ENCODE results near the gene KCNQ1. TPM values are rescaled to one million over a fixed set of nuclear protein-coding genes. Genes with fewer than 3 reads are reported as not detected.

KCNQ1 gene
- total and polyA plus RNA-seq, 2 donors = 6.3 to 9.1 TPM

GRCh38 chr11:2653198-2653551, 208.4 kb downstream of the KCNQ1 start:
- Histone ChIP-seq H3K4me3 (ENCODE audit: low read depth, low read length) (no peak overlapping the region), H3K27ac (ENCODE audit: low read depth) (no peak overlapping the region), H3K36me3 (ENCODE audit: insufficient read depth) (no peaks in the 10 kb centered on the region), H3K4me1 (ENCODE audit: insufficient read depth) (no peaks in the 10 kb centered on the region)
- no peak for DNase-seq (ENCODE audit: extremely low spot score)
- WGBS = 80% methylated on average over 1 of the region's 1 CpG

DNA sequence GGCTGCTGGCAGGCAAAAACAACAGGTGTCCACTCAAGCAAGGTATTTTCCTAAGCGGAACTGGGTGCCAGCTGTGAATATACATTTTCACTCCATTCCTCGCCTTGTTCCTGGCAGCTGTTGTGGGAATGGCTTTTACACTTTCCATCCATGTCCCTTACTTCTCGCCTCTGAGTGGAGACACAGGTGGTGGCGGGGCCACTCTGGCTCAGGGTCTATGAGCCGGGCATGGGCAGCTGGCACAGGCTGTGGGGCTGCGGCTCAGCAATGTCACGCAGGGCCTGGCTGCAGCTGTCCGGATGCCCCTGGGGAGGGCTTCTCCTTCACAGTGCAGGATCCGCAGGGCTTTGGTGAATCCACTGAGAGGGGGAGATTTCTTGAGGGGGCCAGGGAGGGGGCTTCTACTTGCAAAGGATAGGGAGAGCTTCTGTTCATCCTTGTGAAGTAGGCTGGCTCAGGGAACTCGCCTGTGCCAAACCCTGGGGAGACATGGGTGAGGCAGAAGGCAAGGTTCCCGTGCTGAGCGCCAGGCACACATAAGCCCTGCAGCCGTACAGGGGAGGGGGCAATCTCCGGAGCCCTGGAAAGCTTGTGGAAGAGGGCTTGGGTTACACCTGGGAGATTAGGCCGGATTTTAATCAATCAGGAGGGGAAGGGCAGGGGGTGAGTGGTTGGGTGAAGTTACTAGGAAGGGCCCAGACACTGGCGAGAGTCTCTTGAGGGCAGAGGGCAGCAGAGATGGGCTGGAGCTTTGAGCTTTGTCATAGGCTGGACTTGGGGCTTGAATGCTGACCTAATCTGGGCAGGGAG, 209.3 kb downstream of the KCNQ1 start:
- Histone ChIP-seq H3K4me3 (ENCODE audit: low read depth, low read length) (no peak overlapping the region), H3K27ac (ENCODE audit: low read depth) (no peak overlapping the region), H3K36me3 (ENCODE audit: insufficient read depth) (no peaks in the 10 kb centered on the region), H3K4me1 (ENCODE audit: insufficient read depth) (no peaks in the 10 kb centered on the region)
- DNase-seq (ENCODE audit: extremely low spot score) = no peak
- 97% methylated on average over 16 of the region's 16 CpGs for WGBS

DNA sequence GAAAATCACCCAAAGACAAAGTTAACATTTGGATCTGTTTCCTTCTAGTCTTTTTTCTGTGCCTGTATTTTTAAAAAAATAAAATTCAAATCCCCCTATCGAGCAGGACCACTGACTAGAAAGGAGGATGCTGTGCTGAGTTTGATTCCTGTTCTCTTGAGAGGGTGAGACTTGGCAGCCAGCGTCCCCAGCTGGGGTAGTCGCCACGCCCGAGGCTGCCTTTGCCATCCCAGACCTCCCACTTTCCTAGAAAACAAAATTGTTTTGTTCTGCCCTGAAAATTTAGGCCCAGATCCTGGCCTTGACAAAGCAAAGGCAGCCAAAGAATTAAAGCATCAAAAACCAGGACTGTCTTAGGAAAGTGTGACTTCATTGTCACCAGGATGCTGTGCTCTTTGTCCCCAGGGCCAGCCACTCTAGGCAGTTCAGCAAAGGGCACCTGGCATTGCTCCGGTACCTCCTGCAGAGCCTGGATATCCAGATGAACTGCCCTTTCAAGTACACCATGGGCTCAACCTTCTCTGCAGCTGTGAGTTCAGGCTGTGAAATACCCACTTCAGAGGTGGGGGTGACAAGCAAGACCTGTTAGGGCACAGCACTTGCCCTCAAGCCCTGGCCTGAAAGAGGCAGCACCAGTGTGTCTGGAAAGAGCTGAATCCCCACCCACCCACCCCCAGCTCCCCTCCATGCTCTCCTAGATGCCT, 210.4 kb downstream of the KCNQ1 start:
- DNase-seq (ENCODE audit: extremely low spot score) = no peak
- no peaks in the 10 kb centered on the region for H3K36me3 ChIP-seq (ENCODE audit: insufficient read depth)
- H3K4me3 ChIP-seq (ENCODE audit: low read depth, low read length) = no peak overlapping the region
- no peak overlapping the region for H3K27ac ChIP-seq (ENCODE audit: low read depth)
- H3K4me1 ChIP-seq (ENCODE audit: insufficient read depth) = no peaks in the 10 kb centered on the region
- 95% methylated on average over 6 of the region's 6 CpGs for WGBS

GRCh38 chr11:2655834-2656622, 211.2 kb downstream of the KCNQ1 start:
- no peak for DNase-seq (ENCODE audit: extremely low spot score)
- 75% methylated on average over 6 of the region's 6 CpGs for WGBS
- no peak overlapping the region for H3K27ac ChIP-seq (ENCODE audit: low read depth)
- H3K4me3 ChIP-seq (ENCODE audit: low read depth, low read length) = no peak overlapping the region
- no peaks in the 10 kb centered on the region for H3K4me1 ChIP-seq (ENCODE audit: insufficient read depth)
- no peaks in the 10 kb centered on the region for H3K36me3 ChIP-seq (ENCODE audit: insufficient read depth)

- no peak for DNase-seq (ENCODE audit: extremely low spot score)
- Histone ChIP-seq H3K4me1 (ENCODE audit: insufficient read depth) (no peaks in the 10 kb centered on the region), H3K4me3 (ENCODE audit: low read depth, low read length) (no peak overlapping the region), H3K27ac (ENCODE audit: low read depth) (no peak overlapping the region), H3K36me3 (ENCODE audit: insufficient read depth) (no peaks in the 10 kb centered on the region)
- WGBS = 93% methylated on average over 1 of the region's 1 CpG
Observed at GRCh38 chr11:2656859-2657258, 212.1 kb downstream of the KCNQ1 start.

DNA sequence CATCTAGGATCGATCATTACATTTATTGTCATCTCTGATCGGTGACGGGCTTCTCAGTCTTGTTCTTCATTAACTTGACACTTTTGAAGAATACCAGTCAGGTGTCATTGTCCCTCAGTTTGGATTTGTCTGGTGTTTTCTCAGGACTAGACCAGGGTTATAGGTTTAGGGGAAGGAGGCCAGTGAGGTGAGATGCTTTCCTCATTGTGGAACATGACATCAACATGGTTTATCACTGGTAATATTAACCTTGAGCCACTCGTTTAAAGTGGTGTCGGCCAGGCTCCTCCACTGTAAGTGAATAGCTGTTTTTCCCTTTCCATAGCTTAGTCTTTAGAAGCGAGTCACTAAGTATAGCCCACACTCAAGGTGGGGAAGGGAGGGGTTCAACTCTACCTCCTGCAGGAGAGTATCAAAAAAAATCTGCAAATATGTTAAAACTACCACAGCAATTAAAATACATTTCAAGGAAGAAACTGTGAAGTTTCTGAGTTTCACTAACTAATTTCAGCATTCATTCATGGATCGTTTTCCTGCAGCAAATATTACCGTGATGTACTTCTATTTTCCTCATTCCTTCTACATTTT, 213.0 kb downstream of the KCNQ1 start:
- no peak for DNase-seq (ENCODE audit: extremely low spot score)
- Histone ChIP-seq H3K36me3 (ENCODE audit: insufficient read depth) (no peaks in the 10 kb centered on the region), H3K27ac (ENCODE audit: low read depth) (no peak overlapping the region), H3K4me3 (ENCODE audit: low read depth, low read length) (no peak overlapping the region), H3K4me1 (ENCODE audit: insufficient read depth) (no peaks in the 10 kb centered on the region)
- WGBS = 89% methylated on average over 8 of the region's 8 CpGs

- Histone ChIP-seq H3K4me3 (ENCODE audit: low read depth, low read length) (no peak overlapping the region), H3K4me1 (ENCODE audit: insufficient read depth) (no peaks in the 10 kb centered on the region), H3K27ac (ENCODE audit: low read depth) (no peak overlapping the region), H3K36me3 (ENCODE audit: insufficient read depth) (no peaks in the 10 kb centered on the region)
- no peak for DNase-seq (ENCODE audit: extremely low spot score)
- WGBS = 98% methylated on average over 2 of the region's 2 CpGs
Observed at GRCh38 chr11:2660357-2660939, 215.6 kb downstream of the KCNQ1 start.

- Histone ChIP-seq H3K4me3 (ENCODE audit: low read depth, low read length) (no peak overlapping the region), H3K4me1 (ENCODE audit: insufficient read depth) (no peaks in the 10 kb centered on the region), H3K36me3 (ENCODE audit: insufficient read depth) (no peaks in the 10 kb centered on the region), H3K27ac (ENCODE audit: low read depth) (no peak overlapping the region)
- DNase-seq (ENCODE audit: extremely low spot score) = no peak
- 98% methylated on average over 4 of the region's 4 CpGs for WGBS
Observed at GRCh38 chr11:2661173-2662023, 216.6 kb downstream of the KCNQ1 start.

GRCh38 chr11:2662024-2662312, 217.2 kb downstream of the KCNQ1 start:
- Histone ChIP-seq H3K27ac (ENCODE audit: low read depth) (no peak overlapping the region), H3K4me1 (ENCODE audit: insufficient read depth) (no peaks in the 10 kb centered on the region), H3K36me3 (ENCODE audit: insufficient read depth) (no peaks in the 10 kb centered on the region), H3K4me3 (ENCODE audit: low read depth, low read length) (no peak overlapping the region)
- DNase-seq (ENCODE audit: extremely low spot score) = no peak
- WGBS = over 99% methylated on average over 5 of the region's 5 CpGs

- 94% methylated on average over 19 of the region's 19 CpGs for WGBS
- no peak for DNase-seq (ENCODE audit: extremely low spot score)
- Histone ChIP-seq H3K4me1 (ENCODE audit: insufficient read depth) (no peaks in the 10 kb centered on the region), H3K4me3 (ENCODE audit: low read depth, low read length) (no peak overlapping the region), H3K36me3 (ENCODE audit: insufficient read depth) (no peaks in the 10 kb centered on the region), H3K27ac (ENCODE audit: low read depth) (no peak overlapping the region)
Observed at GRCh38 chr11:2662430-2663299, 217.9 kb downstream of the KCNQ1 start.

DNA sequence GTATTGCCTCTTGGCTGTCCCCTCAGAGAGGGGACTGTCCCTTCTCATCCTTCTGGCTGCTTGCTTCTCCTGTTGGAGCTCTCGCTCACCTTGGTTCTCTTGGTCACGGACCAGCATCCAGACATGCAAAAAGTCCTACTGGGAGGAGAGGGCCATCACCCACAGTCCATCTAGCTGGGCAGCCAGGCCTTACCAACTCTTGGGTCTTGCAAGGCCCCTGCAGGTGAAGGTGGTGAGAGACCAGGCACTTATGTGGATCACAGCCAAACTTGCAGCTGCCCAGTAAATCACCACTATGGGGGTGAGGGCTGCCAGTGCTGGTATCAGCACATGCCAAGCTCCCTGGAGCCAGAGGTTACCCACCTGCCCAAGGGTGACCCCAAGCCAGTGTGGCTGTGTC, 218.7 kb downstream of the KCNQ1 start:
- Histone ChIP-seq H3K27ac (ENCODE audit: low read depth) (no peak overlapping the region), H3K4me1 (ENCODE audit: insufficient read depth) (no peaks in the 10 kb centered on the region), H3K36me3 (ENCODE audit: insufficient read depth) (no peaks in the 10 kb centered on the region), H3K4me3 (ENCODE audit: low read depth, low read length) (no peak overlapping the region)
- no peak for DNase-seq (ENCODE audit: extremely low spot score)
- 99% methylated on average over 2 of the region's 2 CpGs for WGBS

- no peaks in the 10 kb centered on the region for H3K36me3 ChIP-seq (ENCODE audit: insufficient read depth)
- H3K4me1 ChIP-seq (ENCODE audit: insufficient read depth) = no peaks in the 10 kb centered on the region
- H3K4me3 ChIP-seq (ENCODE audit: low read depth, low read length) = no peak overlapping the region
- H3K27ac ChIP-seq (ENCODE audit: low read depth) = no peak overlapping the region
- DNase-seq (ENCODE audit: extremely low spot score) = no peak
Observed at GRCh38 chr11:2663915-2664314, 219.1 kb downstream of the KCNQ1 start.

Data from urinary bladder (tissue), 4 donors.